HG02610 (cell line): ENCODE data around the gene SKIC8.
A peak's percentile ranks its signal among the peaks of the same experiment; 100 is the strongest.

Source experiments
- ATAC-seq: cut with Tn5 transposase; IDR thresholded peaks from one replicate; pipeline ENCODE4 v1.9.1; 2021; ENCODE audit warnings: mild to moderate bottlenecking, moderate library complexity; ENCODE audit not compliant: unreplicated experiment

The SKIC8 gene

GRCh38 chr15:78299101-78299930, at the start of gene SKIC8:
TSS of gene SKIC8 (minus strand) at chr15:78299609. CDS start at chr15:78295686, 3,923 bp downstream.
- peak; percentile 79 for ATAC-seq

DNA sequence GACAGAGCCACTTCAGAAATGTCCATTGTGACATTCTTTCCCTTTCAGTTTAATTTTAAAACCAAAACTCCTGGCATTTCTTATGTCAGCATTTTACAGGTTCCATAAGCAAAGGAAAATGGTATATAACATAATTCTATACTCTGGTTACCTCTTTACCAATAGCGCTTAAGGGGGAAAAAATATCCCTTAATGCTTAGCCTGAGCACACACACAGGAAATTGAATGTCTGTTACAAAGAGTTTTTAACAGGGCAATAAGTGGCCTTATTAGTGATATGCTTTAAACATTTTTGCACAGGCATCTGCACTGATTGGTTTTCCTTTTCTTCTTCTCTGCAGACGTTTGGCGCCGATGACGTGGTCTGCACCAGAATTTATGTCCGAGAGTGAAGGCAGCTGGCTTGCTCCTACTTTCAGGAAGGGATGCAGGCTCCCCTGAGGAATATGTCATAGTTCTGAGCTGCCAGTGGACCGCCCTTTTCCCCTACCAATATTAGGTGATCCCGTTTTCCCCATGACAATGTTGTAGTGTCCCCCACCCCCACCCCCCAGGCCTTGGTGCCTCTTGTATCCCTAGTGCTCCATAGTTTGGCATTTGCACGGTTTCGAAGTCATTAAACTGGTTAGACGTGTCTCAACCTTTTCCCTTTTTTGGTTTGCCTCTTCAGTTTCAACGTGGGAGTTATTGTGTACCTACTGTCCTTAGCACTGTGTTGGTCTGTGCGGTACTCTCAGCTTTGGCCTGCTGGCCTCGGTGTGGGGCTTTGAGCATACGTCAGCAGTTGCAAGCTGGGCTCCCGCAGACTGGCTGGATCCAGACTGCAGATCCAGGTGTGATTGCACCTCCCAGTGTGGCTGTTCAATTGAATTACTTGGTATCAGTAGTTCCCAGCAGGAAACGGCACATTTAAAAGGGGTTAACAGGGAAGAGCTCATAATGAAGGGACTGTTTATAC, 48.5 kb upstream of the SKIC8 start:
- ATAC-seq: no peak

DNA sequence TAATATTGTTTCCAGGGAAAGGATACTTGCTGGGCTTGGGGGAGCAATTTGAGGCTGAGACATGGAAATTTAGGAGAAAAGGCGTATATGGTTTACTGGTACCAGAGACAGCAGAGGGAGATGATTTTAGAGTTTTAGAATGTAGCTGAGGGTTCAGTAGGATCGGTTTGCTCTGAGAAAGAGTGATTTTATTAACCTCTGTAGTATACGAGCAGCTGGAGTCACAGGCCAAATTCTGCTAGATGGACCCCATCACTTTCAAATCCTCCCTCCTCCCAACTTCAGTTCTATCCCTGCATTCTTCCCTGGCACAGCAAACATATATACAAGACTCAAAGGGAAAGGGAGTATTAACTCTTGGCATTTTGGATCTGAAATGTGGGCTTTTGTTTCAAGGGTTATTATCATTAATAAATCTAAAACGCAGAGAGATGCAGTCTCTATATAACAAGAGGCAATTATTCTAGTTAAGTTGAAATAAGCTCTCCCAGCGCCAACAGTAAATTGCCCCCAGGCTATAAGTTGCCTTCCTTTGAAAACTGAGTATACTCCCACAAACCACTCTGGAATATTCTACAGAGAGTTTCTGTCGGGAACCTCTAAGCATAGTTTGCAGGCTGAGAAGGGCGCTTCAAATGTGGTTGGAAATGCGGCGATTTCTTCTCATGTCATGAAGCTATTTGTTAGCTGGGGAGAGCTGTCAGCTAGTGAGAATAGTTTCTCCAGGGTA, 46.2 kb upstream of the SKIC8 start:
- no peak for ATAC-seq

GRCh38 chr15:78343276-78344060, 44.1 kb upstream of the SKIC8 start:
- ATAC-seq: no peak

DNA sequence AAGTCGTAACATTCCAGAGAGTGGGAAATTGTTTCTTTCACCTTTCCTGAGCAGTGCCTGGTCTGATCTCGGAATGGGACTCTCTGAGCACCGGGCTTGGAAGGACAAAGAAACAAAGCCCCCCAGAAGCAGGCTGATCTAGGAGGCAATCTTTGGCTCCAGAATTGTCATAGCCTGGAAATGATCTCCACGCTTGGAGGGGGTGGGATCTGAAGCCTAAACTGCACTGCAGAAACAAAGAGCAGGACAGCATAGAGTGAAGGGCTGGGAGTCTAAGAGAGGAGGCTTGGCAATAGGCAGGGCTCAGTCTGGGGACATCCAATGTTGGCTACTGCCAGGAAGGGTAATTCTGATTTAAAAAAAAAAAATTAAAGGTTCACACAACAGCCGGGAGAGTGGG, 42.6 kb upstream of the SKIC8 start:
- ATAC-seq: no peak

GRCh38 chr15:78341057-78341987, 41.9 kb upstream of the SKIC8 start:
- ATAC-seq: no peak

- ATAC-seq: no peak
These were observed 41.0 kb upstream of the SKIC8 start, which contains the start of gene CRABP1 for GRCh38 chr15:78340231-78341056. TSS of gene CRABP1 (plus strand) at chr15:78340353. CDS start at chr15:78340429, 76 bp downstream.

DNA sequence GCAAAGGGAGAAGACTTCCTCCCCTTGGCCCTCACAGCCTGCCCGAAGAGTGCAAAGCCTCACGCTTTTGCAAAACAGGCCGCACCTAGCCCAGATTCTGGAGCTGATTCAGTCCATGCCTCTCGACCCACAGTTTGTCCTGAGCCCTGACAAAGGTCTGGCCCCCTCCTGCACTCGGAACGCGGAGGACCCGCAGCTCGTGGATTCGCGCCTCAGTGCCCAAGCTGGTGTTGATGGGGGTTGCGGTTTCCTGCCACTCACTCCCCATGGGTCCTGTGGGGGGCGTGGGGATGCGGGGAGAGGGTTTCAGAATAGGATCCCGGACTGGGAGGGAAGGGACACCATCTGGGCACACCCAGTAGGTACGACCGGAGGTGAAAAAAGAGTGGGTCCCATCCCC, 40.1 kb upstream of the SKIC8 start:
- ATAC-seq: no peak

- ATAC-seq: no peak
These were observed 39.4 kb upstream of the SKIC8 start for GRCh38 chr15:78338781-78339180.

DNA sequence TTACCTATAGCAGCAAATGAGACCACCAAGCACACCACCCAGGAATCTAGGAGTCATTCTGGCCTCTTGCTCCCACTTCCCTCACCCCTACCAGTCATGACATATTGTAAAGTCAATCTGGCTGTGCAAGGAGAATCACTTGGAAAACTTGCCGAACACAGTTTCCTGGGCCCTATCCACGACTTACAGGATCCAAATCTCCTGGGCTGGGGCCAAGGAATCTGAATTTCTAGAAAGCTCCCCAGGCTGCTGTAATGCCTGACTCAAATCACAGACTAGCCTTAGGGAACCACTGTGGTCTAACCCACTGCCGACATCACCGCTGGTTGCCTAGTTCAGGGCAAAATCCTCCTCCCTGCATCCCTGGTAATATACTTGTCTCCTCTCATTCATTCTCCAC, 36.6 kb upstream of the SKIC8 start:
- ATAC-seq: no peak

DNA sequence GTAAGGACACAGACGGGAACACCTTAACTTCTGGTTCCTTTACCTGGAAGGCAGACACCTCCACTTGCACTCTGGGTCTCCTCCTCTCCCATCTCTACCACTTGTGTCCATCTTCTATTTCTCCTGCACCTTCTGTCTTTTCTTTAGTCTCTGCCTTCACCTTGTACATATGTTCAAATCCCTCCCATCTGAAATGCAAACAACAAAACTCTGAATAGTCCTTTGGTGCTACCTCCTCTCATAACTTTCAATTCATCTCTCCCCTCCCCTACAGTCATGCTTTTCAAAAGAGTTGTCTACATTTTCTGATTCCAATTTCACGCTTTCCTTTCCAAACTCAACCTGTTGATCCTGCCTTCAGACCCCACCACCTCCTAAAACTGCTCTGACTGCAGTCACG, 35.4 kb upstream of the SKIC8 start:
- ATAC-seq: no peak

DNA sequence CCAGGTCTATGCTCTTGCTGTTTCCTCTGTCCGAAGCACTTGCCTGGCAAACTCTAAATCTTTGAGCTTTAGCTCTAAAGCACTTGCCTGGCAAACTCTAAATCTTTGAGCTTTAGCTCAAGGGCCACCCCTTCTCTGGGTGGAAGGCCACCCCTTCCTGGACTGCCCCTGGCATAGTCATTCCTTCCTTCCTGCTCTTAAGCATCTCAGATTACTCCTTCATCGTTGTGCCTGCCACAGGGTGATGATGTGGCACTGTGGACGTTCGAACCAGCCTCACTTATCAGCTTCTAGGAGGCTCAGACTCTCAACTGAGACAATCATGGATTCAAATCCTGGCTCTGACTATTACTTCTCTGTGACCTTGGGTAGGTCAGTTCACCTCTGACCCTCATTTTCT, 30.2 kb upstream of the SKIC8 start:
- ATAC-seq: no peak

- no peak for ATAC-seq
These were observed 28.1 kb upstream of the SKIC8 start for GRCh38 chr15:78327466-78327865.

- no peak for ATAC-seq
These were observed 25.9 kb upstream of the SKIC8 start for GRCh38 chr15:78325092-78325843.

GRCh38 chr15:78324144-78324543, 24.7 kb upstream of the SKIC8 start:
- ATAC-seq: no peak

DNA sequence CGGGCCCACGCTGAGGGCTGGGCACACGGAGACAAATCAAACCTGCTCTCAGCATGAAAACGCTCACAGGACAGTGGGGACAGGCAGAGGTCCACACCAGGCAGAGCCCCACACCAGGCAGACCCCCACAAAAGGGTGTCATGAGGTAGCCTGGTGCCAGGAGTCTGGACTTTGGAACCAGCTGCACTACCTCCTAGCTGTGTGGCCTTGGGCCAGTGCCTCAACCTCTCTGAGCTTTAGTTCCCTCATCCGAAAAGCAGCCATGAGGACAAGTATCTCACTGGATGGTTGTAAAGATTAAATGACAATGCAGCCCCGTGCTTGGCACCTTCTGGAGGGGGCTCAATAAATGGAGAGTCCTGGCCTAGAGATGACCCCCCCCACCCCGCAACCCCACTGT, 24.3 kb upstream of the SKIC8 start:
- no peak for ATAC-seq

DNA sequence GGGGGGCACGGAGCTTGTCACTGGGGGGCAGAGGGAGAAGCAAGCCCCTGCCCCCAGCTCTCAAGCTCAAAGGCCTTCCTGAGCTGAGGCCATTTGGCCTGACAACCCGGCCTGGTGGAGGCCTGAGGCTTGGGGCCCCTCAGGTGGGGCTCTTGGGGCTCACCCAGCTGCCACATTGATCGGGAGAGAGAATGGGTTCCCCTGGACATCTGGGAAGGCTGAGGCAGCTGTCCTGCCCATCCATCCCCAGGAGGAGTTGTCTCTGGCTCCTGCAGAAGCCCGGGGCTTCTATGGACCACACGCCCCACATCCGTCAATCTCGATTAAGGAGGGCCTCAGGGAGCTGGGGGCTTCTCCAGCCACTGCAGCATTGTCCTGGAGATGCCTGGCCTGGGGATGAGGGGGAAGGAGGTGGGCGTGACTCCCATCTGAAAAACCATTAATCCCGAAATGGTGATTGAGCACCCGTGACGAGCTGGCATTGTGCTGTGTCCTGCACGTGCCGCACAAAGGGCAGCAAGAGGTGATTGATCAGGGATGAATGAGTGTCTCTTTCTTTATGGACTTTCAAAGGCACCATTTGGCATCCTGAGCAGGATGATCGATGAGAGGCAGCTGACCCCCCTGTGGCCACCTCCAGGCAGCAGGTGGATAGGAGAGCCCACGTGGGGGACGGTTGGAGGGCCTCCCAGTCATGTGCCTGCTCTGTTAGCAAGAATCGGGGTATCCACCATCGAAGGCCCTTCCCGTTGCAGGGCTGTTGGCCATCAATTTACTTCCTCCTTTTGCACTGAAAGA, 23.5 kb upstream of the SKIC8 start:
- no peak for ATAC-seq
